ENCODE results near the gene EN1. TPM values are rescaled to one million over a fixed set of nuclear protein-coding genes. Genes with fewer than 3 reads are reported as not detected.

Gene EN1
- total RNA-seq, 1 donor from 2014 or later = not detected

- no peak for TF ChIP-seq CTCF (conservative IDR thresholded peaks at IDR 0.05; ENCODE audit: low read depth, low read length)
- no peak overlapping the region for H3K4me3 ChIP-seq (ENCODE audit: low read depth, low read length)
- DNase-seq (ENCODE audit: low read depth) = no peak
These were observed 951 bp downstream of the EN1 start for GRCh38 chr2:118846442-118846952.

GRCh38 chr2:118845522-118846441 lies 1.7 kb downstream of the EN1 start:
- no peak overlapping the region for H3K4me3 ChIP-seq (ENCODE audit: low read depth, low read length)
- DNase-seq (ENCODE audit: low read depth) = no peak
- no peak for TF ChIP-seq CTCF (conservative IDR thresholded peaks at IDR 0.05; ENCODE audit: low read depth, low read length)

DNA sequence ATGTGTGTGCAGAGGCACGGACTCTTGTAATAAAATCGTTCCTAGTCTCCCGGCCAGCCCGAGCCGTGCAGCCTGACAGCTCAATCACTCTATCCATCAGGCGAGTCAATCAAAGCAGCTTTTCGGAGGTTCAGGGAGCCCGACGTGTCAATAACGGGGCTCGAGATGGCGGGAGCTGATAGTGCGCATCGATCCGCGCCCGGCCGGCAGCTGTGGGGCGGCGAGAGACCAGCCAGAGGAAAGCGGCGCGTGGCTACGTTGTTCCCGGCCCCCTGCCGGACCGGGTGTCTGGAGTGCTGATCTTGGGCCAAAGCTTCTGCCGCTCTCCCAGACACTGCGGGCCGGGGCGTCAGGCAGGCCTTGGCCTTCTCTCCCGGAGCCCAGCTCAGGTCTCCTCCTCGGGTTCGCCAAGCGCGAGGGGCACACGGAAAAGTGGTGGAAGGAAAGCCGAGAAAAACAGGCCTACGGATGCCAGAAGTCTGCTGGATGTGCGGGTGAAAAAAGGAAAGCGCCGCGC lies 2.4 kb downstream of the EN1 start:
- no peak for DNase-seq (ENCODE audit: low read depth)
- no peak for TF ChIP-seq CTCF (conservative IDR thresholded peaks at IDR 0.05; ENCODE audit: low read depth, low read length)
- H3K4me3 ChIP-seq (ENCODE audit: low read depth, low read length) = no peak overlapping the region

GRCh38 chr2:118844261-118845004 lies 3.0 kb downstream of the EN1 start:
- H3K4me3 ChIP-seq (ENCODE audit: low read depth, low read length) = no peak overlapping the region
- no peak for DNase-seq (ENCODE audit: low read depth)
- no peak for TF ChIP-seq CTCF (conservative IDR thresholded peaks at IDR 0.05; ENCODE audit: low read depth, low read length)

DNA sequence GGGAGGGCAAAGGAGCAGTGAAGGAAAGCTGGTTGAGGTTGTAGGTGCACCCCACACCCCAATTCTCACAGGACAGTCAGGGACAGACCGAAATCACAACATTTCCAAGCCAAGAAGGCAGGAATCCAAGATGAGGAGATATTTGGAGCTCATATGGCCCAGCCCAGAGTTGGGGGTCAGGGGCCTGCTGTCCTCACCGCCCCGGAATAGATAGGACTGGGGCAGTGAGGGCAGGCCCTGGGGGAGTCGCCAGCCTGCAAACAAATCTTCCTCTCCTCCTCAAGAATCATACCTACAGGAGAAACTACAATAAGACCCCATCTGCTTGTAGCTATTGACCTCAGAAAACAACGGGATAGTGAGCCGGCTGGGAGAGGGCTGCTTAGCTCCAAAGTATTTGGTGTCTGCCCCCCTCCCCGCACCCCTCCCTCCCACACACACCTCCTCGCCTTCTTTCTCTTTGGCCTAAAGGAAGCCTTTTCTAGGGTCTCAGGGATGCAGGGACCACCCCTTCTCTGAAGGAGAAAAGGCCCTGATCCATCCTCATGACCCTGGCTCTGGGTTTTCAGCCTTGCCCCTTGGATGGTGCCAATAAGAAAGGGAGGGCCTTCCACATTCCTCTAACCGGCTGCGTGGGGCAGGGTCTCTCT lies 3.8 kb downstream of the EN1 start:
- TF ChIP-seq CTCF (conservative IDR thresholded peaks at IDR 0.05; ENCODE audit: low read depth, low read length) = no peak
- DNase-seq (ENCODE audit: low read depth) = no peak
- no peak overlapping the region for H3K4me3 ChIP-seq (ENCODE audit: low read depth, low read length)

GRCh38 chr2:118842661-118843482 lies 4.6 kb downstream of the EN1 start:
- TF ChIP-seq CTCF (conservative IDR thresholded peaks at IDR 0.05; ENCODE audit: low read depth, low read length) = no peak
- no peak for DNase-seq (ENCODE audit: low read depth)
- H3K4me3 ChIP-seq (ENCODE audit: low read depth, low read length) = no peak overlapping the region
